Gastrocnemius medialis (tissue), 4 donors: ENCODE data around the gene SSBP3. TPM values are rescaled to one million over a fixed set of nuclear protein-coding genes. Genes with fewer than 3 reads are reported as not detected.
"Not testable (repeated sequence)": the region's sequence is repeated elsewhere in the genome, so short reads cannot be mapped to it uniquely, and the experiment has no call there.

ENCODE experiments used
- ATAC-seq, 2 donors: fragments of 150-250 bp; one replicate each; pipeline ENCODE4 v1.9.1; 2016
- DNase-seq, 2 donors: peaks; one replicate each; pipeline ENCODE4 v3.0.0-alpha.2; 2019
- H3K27ac ChIP-seq, 4 donors: fragments of 200-600 bp; sonication (generic); 1 replicate in 1 of 4; 2 replicates in 3 of 4; pipeline ENCODE4 v1.5.1; 2016 to 2018; ENCODE audit warnings: mild to moderate bottlenecking in 2 of 4, moderate library complexity in 1 of 4
- H3K27me3 ChIP-seq, 3 donors: fragments of 200-600 bp; sonication (generic) in 2 of 3; 1 replicate in 1 of 3; 2 replicates in 2 of 3; pipeline versions ENCODE4 v1.5.1 to v1.6.0; 2016 to 2019; ENCODE audit warnings: mild to moderate bottlenecking in 1 of 3, moderate library complexity in 1 of 3
- H3K36me3 ChIP-seq, 2 donors: fragments of 200-600 bp; sonication (generic) in 1 of 2; one replicate each; pipeline ENCODE4 v1.5.1; 2017 to 2018
- H3K4me1 ChIP-seq, 2 donors: fragments of 200-600 bp; sonication (generic) in 1 of 2; one replicate each; pipeline ENCODE4 v1.5.1; 2016 to 2017; ENCODE audit warnings: mild to moderate bottlenecking in 2 of 2
- H3K4me3 ChIP-seq, 4 donors: fragments of 200-600 bp; sonication (generic) in 3 of 4; 1 replicate in 1 of 4; 2 replicates in 3 of 4; pipeline ENCODE4 v1.5.1; 2016 to 2019; ENCODE audit warnings: mild to moderate bottlenecking in 2 of 4
- H3K9me3 ChIP-seq, 3 donors: fragments of 200-600 bp; sonication (generic) in 2 of 3; 1 replicate in 1 of 3; 2 replicates in 2 of 3; pipeline ENCODE4 v1.5.1; 2016 to 2019
- CTCF ChIP-seq, 5 experiments: fragments of 450-650 bp in 3 of 5; fragments of 200-600 bp in 2 of 5; sonication (generic) in 2 of 5; IDR thresholded peaks in 4 of 5; conservative IDR thresholded peaks in 1 of 5; 1 replicate in 4 of 5; 2 replicates in 1 of 5; pipeline ENCODE4 v1.5.1; 2016 to 2019; ENCODE audit warnings: antibody characterized with exemption in 5 of 5, mild to moderate bottlenecking in 3 of 5, moderate library complexity in 3 of 5
- POLR2A ChIP-seq, 2 donors: fragments of 450-650 bp; IDR thresholded peaks; one replicate each; pipeline ENCODE4 v1.6.1; 2017; ENCODE audit warnings: antibody characterized with exemption in 2 of 2, mild to moderate bottlenecking in 2 of 2, moderate library complexity in 2 of 2
- in situ Hi-C, 4 donors: fragments of 200-750 bp; cut with MboI; loops; one replicate each; pipeline versions ENCODE4 v1.15.0 to v1.8.0; 2017; ENCODE audit warnings: low sequenced_read_pairs in 4 of 4
- intact Hi-C: fragments of 100-400 bp; cut with DNase I; formaldehyde crosslinking; loops from one replicate; pipeline ENCODE4 v1.15.1; 2023; ENCODE audit warnings: low total_unique reads
- total RNA-seq, 4 donors: library from RNA; depleted of rRNA; stranded (reverse); fragments of >200 nt; gene quantifications; one replicate each; pipeline versions ENCODE4 v1.1.0 to v1.2.3, GENCODE V29; 2016

Gene SSBP3
- 10 to 100 TPM in 3 of 4 donors, 1 to 10 TPM in 1; 3.6 to 21.0 (median 14.9) TPM for total RNA-seq

- peak; percentile 87 to 90 for DNase-seq
- TF ChIP-seq POLR2A (IDR thresholded peaks at IDR 0.05) (peak; percentile 93 to 97), CTCF (IDR thresholded peaks at IDR 0.05 in 4 of 5, conservative IDR thresholded peaks at IDR 0.05 in 1 of 5) (peak in 3 of 5 experiments; percentile 19 to 32 (median 22))
- H3K27me3 ChIP-seq: no peaks in the 10 kb centered on the region
- no peaks in the 10 kb centered on the region for H3K36me3 ChIP-seq
- ATAC-seq: peak; percentile 65 to 80
- in situ Hi-C loops: loop anchor here in 2 of 4 donors (5.0 to 10.0 kb wide), 4 partner anchors 81 to 284 kb away; no protein-coding TSS in a partner anchor
- no peaks in the 10 kb centered on the region for H3K9me3 ChIP-seq
- intact Hi-C loops: loop anchor here (1.0 to 5.0 kb wide), 8 partner anchors 72 to 354 kb away; partner anchors contain the start of genes ACOT11, CYB5RL, MRPL37 and TCEANC2
- peak within 1 kb of the TSS; percentile 74 to 93 (median 82) for H3K4me3 ChIP-seq
- peak within 1 kb of the TSS; percentile 90 to 98 (median 94) for H3K27ac ChIP-seq
- H3K4me1 ChIP-seq: peaks cover 49 to 50% of the 10 kb centered on the region in 2 donors
Observed at GRCh38 chr1:54406339-54407153, at the start of gene SSBP3. Gene SSBP3, minus strand, starts transcription at chr1:54406394.

- in situ Hi-C loops (no loop called here), intact Hi-C loops (no loop called here)
- TF ChIP-seq CTCF (IDR thresholded peaks at IDR 0.05 in 4 of 5, conservative IDR thresholded peaks at IDR 0.05 in 1 of 5) (no peak), POLR2A (IDR thresholded peaks at IDR 0.05) (no peak)
- DNase-seq (no peak), ATAC-seq (no peak)
- Histone ChIP-seq H3K27me3 (no peaks in the 10 kb centered on the region), H3K9me3 (no peaks in the 10 kb centered on the region), H3K27ac (no peak overlapping the region), H3K4me1 (no peaks in the 10 kb centered on the region), H3K36me3 (no peaks in the 10 kb centered on the region), H3K4me3 (no peak overlapping the region)
Observed at GRCh38 chr1:54453509-54453908, 47.3 kb upstream of the SSBP3 start.

GRCh38 chr1:54453022-54453421 lies 46.8 kb upstream of the SSBP3 start:
- no peak overlapping the region for H3K4me3 ChIP-seq
- no peak for DNase-seq
- no peaks in the 10 kb centered on the region for H3K9me3 ChIP-seq
- in situ Hi-C loops: no loop called here
- no peaks in the 10 kb centered on the region for H3K4me1 ChIP-seq
- no peak for ATAC-seq
- TF ChIP-seq POLR2A (IDR thresholded peaks at IDR 0.05): no peak
- TF ChIP-seq CTCF (IDR thresholded peaks at IDR 0.05 in 4 of 5, conservative IDR thresholded peaks at IDR 0.05 in 1 of 5): no peak
- intact Hi-C loops: no loop called here
- no peaks in the 10 kb centered on the region for H3K27me3 ChIP-seq
- no peak overlapping the region for H3K27ac ChIP-seq
- no peaks in the 10 kb centered on the region for H3K36me3 ChIP-seq

- H3K4me3 ChIP-seq, H3K36me3 ChIP-seq, in situ Hi-C loops, H3K4me1 ChIP-seq, ATAC-seq, H3K9me3 ChIP-seq, H3K27me3 ChIP-seq, DNase-seq, intact Hi-C loops, H3K27ac ChIP-seq: not testable (repeated sequence)
Observed at GRCh38 chr1:54449431-54449830, 43.2 kb upstream of the SSBP3 start.

- DNase-seq, H3K27ac ChIP-seq, ATAC-seq, intact Hi-C loops, H3K4me1 ChIP-seq, H3K9me3 ChIP-seq, in situ Hi-C loops, H3K36me3 ChIP-seq, H3K4me3 ChIP-seq, H3K27me3 ChIP-seq: not testable (repeated sequence)
Observed at GRCh38 chr1:54448801-54449200, 42.6 kb upstream of the SSBP3 start.

GRCh38 chr1:54447081-54447480 lies 40.9 kb upstream of the SSBP3 start:
- DNase-seq: not testable (repeated sequence)

More at GRCh38 chr1:54447081-54447480, 40.9 kb upstream of the SSBP3 start:
- H3K4me3 ChIP-seq, H3K9me3 ChIP-seq, ATAC-seq, H3K27ac ChIP-seq, H3K27me3 ChIP-seq, H3K4me1 ChIP-seq, in situ Hi-C loops, intact Hi-C loops, H3K36me3 ChIP-seq: not testable (repeated sequence)
